ENCODE data around the gene BTBD2. TPM values are rescaled to one million over a fixed set of nuclear protein-coding genes. Genes with fewer than 3 reads are reported as not detected.
A peak's percentile ranks its signal among the peaks of the same experiment; 100 is the strongest.

Gene BTBD2
- total RNA-seq, 1 donor from 2014 or later, result 118 TPM

DNA sequence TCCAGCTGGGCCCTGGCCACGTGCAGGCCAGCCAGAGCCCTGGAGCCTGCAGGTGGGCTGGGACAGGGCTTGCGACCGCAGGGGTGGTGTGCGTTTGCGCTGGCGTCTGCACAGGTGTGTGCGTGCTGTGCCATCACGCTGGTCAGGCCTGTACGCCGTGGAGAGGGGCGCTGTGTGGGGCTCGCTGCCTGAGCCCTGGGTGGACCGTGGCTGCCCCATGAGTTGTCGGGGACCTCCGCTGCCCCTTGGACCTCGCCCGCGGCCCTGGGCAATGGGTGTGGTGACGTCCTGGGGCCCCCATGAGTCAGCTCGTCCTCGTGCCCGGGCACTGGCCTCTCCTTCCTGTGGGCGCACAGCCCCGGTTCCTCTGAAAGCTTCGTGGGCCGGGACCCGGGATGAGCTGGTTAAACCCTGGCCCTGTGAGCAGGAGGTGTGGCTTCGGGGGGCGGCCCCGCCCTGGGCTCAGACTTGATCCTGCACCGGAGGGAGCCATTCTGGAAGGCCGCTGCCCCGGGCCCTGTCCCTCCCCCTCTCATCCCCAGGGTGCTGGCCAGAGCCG lies 67.8 kb downstream of the BTBD2 start:
- Mint-ChIP-seq H3K36me3 (peaks cover 14% of the 10 kb centered on the region), H3K9me3 (no peaks in the 10 kb centered on the region), H3K27me3 (ENCODE audit: low read depth) (no peaks in the 10 kb centered on the region), H3K27ac (no peak overlapping the region), H3K4me1 (peaks cover 13% of the 10 kb centered on the region), H3K4me3 (no peak overlapping the region)
- no peak for TF ChIP-seq CTCF (IDR thresholded peaks at IDR 0.05; ENCODE audit: unreplicated experiment)
- DNase-seq (ENCODE audit: low spot score in 2 of 2, unreplicated experiment in 2 of 2), result no peak

DNA sequence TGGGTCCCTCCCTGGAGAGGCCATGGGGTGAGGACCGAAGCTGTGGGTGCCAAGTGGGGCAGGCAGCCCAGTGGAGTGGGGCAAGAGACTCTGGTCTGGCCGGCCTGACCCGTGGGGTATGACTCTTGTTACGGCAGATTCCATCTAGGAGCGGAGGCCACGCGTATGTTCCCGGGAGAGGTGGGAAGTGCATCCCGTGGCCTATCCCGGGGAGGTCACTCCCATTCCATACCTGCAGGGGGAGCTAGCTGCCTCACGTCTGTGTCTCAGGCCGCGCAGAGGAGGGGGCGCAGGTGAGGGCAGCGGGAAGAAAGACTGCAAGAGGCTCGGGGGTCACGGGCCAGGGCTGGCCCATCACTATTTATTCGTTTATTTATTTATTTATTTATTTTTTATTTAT lies 69.6 kb downstream of the BTBD2 start:
- H3K27me3 Mint-ChIP-seq (ENCODE audit: low read depth), result no peaks in the 10 kb centered on the region
- peak in 1 of 2 experiments; percentile 53 for DNase-seq (ENCODE audit: low spot score in 2 of 2, unreplicated experiment in 2 of 2)
- H3K36me3 Mint-ChIP-seq, result peaks cover 11% of the 10 kb centered on the region
- no peaks in the 10 kb centered on the region for H3K9me3 Mint-ChIP-seq
- peak overlapping the region; percentile 70 for H3K27ac Mint-ChIP-seq
- H3K4me3 Mint-ChIP-seq, result no peak overlapping the region
- H3K4me1 Mint-ChIP-seq, result peaks cover 16% of the 10 kb centered on the region
- TF ChIP-seq CTCF (IDR thresholded peaks at IDR 0.05; ENCODE audit: unreplicated experiment), result peak; percentile 61

DNA sequence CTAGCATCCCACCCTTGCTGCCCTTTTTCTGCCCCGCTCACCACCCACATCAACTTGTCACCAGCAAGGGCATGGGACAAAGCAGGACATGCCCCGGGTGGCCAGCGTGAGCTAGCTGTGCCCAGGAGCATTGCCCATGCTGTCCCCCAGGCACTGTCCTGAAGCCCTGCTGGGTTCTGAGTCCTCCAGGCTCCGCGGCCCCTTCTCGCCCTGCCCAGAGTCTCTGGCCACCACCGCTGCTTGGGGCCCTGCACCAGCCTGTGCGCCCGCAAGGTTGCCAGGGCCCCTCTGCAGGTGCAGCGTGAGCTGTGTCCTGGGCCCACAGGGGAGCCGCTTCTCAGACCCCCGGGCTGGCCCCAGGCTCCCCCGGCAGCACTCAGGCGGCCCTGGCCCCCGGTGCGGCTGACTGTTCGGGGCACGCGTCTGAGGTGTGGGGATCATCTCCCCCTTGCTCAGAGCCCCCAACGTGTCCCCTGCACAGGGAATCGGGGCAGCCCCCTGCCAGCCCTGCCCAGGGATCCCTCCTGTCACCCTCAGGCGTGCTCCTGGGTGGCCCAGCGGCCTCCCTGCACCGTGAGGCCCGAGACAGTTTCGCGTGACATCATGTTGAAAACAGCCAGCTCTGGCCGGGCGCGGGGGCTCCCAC lies 70.5 kb downstream of the BTBD2 start:
- Mint-ChIP-seq H3K9me3 (no peaks in the 10 kb centered on the region), H3K4me3 (no peak overlapping the region), H3K27ac (no peak overlapping the region), H3K36me3 (peaks cover 4% of the 10 kb centered on the region), H3K27me3 (ENCODE audit: low read depth) (no peaks in the 10 kb centered on the region), H3K4me1 (peaks cover 19% of the 10 kb centered on the region)
- no peak for TF ChIP-seq CTCF (IDR thresholded peaks at IDR 0.05; ENCODE audit: unreplicated experiment)
- DNase-seq (ENCODE audit: low spot score in 2 of 2, unreplicated experiment in 2 of 2), result no peak

GRCh38 chr19:1944088-1944915 lies 71.2 kb downstream of the BTBD2 start:
- DNase-seq (ENCODE audit: low spot score in 2 of 2, unreplicated experiment in 2 of 2), result no peak
- TF ChIP-seq CTCF (IDR thresholded peaks at IDR 0.05; ENCODE audit: unreplicated experiment), result no peak
- H3K36me3 Mint-ChIP-seq, result peaks cover 3% of the 10 kb centered on the region
- H3K27ac Mint-ChIP-seq, result peak overlapping the region; percentile 34
- no peaks in the 10 kb centered on the region for H3K27me3 Mint-ChIP-seq (ENCODE audit: low read depth)
- H3K4me1 Mint-ChIP-seq, result peaks cover 26% of the 10 kb centered on the region
- H3K4me3 Mint-ChIP-seq, result no peak overlapping the region
- H3K9me3 Mint-ChIP-seq, result no peaks in the 10 kb centered on the region

DNA sequence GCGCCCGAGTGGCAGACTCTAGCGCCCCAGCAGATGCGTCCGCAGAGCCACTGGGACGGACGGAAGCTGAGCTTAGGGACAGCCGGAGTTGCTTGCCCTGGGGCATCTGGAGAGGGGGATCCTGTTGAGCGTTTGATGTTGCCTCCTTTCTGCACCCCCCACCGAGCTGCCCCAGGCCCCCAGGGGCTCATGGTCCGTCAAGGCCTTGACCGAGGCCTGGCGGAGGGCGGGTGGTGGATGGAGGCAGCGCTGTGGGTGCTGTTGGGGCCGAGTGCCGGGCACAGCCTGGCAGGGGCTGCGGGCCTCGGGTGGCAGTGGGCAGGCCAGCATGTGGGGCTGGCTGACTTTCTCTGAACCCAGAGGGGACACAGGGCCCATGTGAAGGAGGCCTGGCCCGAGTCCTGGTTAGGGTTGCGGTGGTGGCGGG lies 71.8 kb downstream of the BTBD2 start:
- no peak for TF ChIP-seq CTCF (IDR thresholded peaks at IDR 0.05; ENCODE audit: unreplicated experiment)
- peak overlapping the region; percentile 88 for H3K4me3 Mint-ChIP-seq

More for the DNA sequence above, 71.8 kb downstream of the BTBD2 start:
- H3K27ac Mint-ChIP-seq, result peak overlapping the region; percentile 96
- H3K9me3 Mint-ChIP-seq, result no peaks in the 10 kb centered on the region
- peaks cover 26% of the 10 kb centered on the region for H3K4me1 Mint-ChIP-seq
- no peak for DNase-seq (ENCODE audit: low spot score in 2 of 2, unreplicated experiment in 2 of 2)
- H3K36me3 Mint-ChIP-seq, result no peaks in the 10 kb centered on the region
- no peaks in the 10 kb centered on the region for H3K27me3 Mint-ChIP-seq (ENCODE audit: low read depth)
